Cardiac fibroblast (primary cell): ENCODE data around the gene BCR.

Experiments used
- DNase-seq, 2 donors: peaks; one replicate each; pipeline versions ENCODE4 v3.0.0 to v3.0.0-alpha.2; 2010; ENCODE audit warnings: low read depth in 2 of 2
- H3K4me3 ChIP-seq, 2 donors: replicated peaks in 1 of 2; 1 replicate in 1 of 2; 2 replicates in 1 of 2; pipeline ENCODE4 v1.5.1; 2011; ENCODE audit warnings: low read depth in 2 of 2, low read length in 2 of 2, mild to moderate bottlenecking in 2 of 2, moderate library complexity in 1 of 2
- TF ChIP-seq, protein P1 (sequence below): IDR thresholded peaks from one replicate; pipeline ENCODE4 v1.5.1; 2011; ENCODE audit warnings: low read depth, mild to moderate bottlenecking, low read length, inconsistent platforms

Gene BCR

GRCh38 chr22:23220485-23221350, 40.4 kb downstream of the BCR start:
- TF ChIP-seq, protein P1, sequence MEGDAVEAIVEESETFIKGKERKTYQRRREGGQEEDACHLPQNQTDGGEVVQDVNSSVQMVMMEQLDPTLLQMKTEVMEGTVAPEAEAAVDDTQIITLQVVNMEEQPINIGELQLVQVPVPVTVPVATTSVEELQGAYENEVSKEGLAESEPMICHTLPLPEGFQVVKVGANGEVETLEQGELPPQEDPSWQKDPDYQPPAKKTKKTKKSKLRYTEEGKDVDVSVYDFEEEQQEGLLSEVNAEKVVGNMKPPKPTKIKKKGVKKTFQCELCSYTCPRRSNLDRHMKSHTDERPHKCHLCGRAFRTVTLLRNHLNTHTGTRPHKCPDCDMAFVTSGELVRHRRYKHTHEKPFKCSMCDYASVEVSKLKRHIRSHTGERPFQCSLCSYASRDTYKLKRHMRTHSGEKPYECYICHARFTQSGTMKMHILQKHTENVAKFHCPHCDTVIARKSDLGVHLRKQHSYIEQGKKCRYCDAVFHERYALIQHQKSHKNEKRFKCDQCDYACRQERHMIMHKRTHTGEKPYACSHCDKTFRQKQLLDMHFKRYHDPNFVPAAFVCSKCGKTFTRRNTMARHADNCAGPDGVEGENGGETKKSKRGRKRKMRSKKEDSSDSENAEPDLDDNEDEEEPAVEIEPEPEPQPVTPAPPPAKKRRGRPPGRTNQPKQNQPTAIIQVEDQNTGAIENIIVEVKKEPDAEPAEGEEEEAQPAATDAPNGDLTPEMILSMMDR: no peak
- H3K4me3 ChIP-seq: no peak overlapping the region
- peak; percentile 57 to 87 for DNase-seq

- TF ChIP-seq, protein P1: no peak
- H3K4me3 ChIP-seq: no peak overlapping the region
- DNase-seq: no peak
These were observed 41.1 kb downstream of the BCR start for GRCh38 chr22:23221351-23221804.

- no peak overlapping the region for H3K4me3 ChIP-seq
- DNase-seq: no peak
- TF ChIP-seq, protein P1: no peak
These were observed 41.9 kb downstream of the BCR start for GRCh38 chr22:23222033-23222792.

- no peak for DNase-seq
- TF ChIP-seq, protein P1: no peak
- H3K4me3 ChIP-seq: no peak overlapping the region
These were observed 42.7 kb downstream of the BCR start for GRCh38 chr22:23222793-23223568.

- DNase-seq: no peak
- H3K4me3 ChIP-seq: no peak overlapping the region
- TF ChIP-seq, protein P1: no peak
These were observed 43.4 kb downstream of the BCR start for GRCh38 chr22:23223569-23224317.

DNA sequence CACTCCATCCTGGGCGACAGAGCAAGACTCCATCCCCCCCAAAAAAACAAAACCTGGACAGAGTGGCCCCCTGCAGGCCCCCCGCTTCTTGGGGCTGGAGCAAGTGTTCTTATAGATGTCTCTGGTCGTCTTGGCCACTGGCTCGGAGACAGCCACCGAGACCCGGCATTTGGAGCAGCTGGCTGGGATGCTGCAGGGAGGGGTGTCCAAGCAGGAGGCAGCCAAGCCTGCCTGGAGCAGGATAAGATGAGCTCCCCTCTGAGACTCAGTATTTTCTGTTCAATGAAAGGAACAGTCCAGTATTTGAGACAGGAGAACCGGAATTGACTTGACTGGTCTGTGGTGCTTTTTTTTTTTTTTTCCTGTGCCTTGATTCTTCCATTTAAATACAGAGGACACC, 44.5 kb downstream of the BCR start:
- no peak overlapping the region for H3K4me3 ChIP-seq
- DNase-seq: no peak
- TF ChIP-seq, protein P1: no peak
